Fibroblast of the aortic adventitia (primary cell): Measurements from ENCODE around the gene CAT. TPM values are rescaled to one million over a fixed set of nuclear protein-coding genes. Genes with fewer than 3 reads are reported as not detected.

Source experiments
- DNase-seq: peaks from one replicate; pipeline ENCODE4 v3.0.0-alpha.2; 2010; ENCODE audit warnings: low read depth
- H3K4me3 ChIP-seq: 2 replicates; pipeline ENCODE4 v1.5.1; 2011; ENCODE audit warnings: low read depth, mild to moderate bottlenecking, control low read depth, low read length, moderate library complexity
- CTCF ChIP-seq: IDR thresholded peaks from 2 replicates; pipeline ENCODE4 v1.5.1; 2011; ENCODE audit warnings: mild to moderate bottlenecking, low read length, control low read depth, inconsistent platforms; ENCODE audit not compliant: insufficient read depth
- small RNA-seq: library from RNA; depleted of rRNA; stranded (forward); fragments of <200 nt; gene quantifications from one replicate; pipeline ENCODE3, GENCODE V24; 2012
- total RNA-seq: library from RNA; depleted of rRNA; stranded (reverse); fragments of >200 nt; gene quantifications from 2 replicates; pipeline ENCODE4 v1.2.3, GENCODE V29; 2012; ENCODE audit warnings: low replicate concordance

Gene CAT
- total RNA-seq, 1 donor: 63.4 TPM

- no peak overlapping the region for H3K4me3 ChIP-seq
- TF ChIP-seq CTCF: no peak
- no peak for DNase-seq
These were observed 81.0 kb downstream of the CAT start for GRCh38 chr11:34519595-34520235.

- no peak for DNase-seq
- H3K4me3 ChIP-seq: no peak overlapping the region
- TF ChIP-seq CTCF: no peak
These were observed 82.5 kb downstream of the CAT start for GRCh38 chr11:34521265-34521664.

Small RNAs within 50 kb of the gene (small RNA-seq; reads per million reads assigned to genes)
- gene AL035079.1: not detected

Other genes starting within 250 kb of the CAT start
- 0.82 and 1.7 TPM in 2 replicates for gene ABTB2, start 80.9 kb upstream of the CAT start, total RNA-seq
- not detected in 2 replicates for gene ELF5, start 74.9 kb downstream of the CAT start, total RNA-seq
- gene EHF, start 182.2 kb downstream of the CAT start, total RNA-seq: 0.18 TPM in 1 of 2 replicates, not detected in the other